HepG2 (cell line): ENCODE data around the gene CYB561. TPM values are rescaled to one million over a fixed set of nuclear protein-coding genes. Genes with fewer than 3 reads are reported as not detected.

Source experiments
- CAMTA2 ChIP-seq: sonication (generic); formaldehyde crosslinking; IDR thresholded peaks from 2 replicates; pipeline ENCODE4 v1.4.0; 2020; ENCODE audit warnings: mild to moderate bottlenecking, missing genetic modification reagents, borderline replicate concordance
- FOSL2 ChIP-seq: sonication (generic); formaldehyde crosslinking; IDR thresholded peaks from 2 replicates; pipeline ENCODE4 v1.4.0; 2020; ENCODE audit warnings: missing genetic modification reagents
- GABPB1 ChIP-seq: IDR thresholded peaks from 2 replicates; pipeline ENCODE4 v1.6.1; 2016; ENCODE audit warnings: mild to moderate bottlenecking, missing genetic modification reagents, moderate library complexity, missing compliant biosample characterization
- HES4 ChIP-seq: sonication (generic); formaldehyde crosslinking; IDR thresholded peaks from 2 replicates; pipeline ENCODE4 v1.9.0; 2021; ENCODE audit warnings: mild to moderate bottlenecking, missing genetic modification reagents, borderline replicate concordance
- NFIB ChIP-seq: sonication (generic); formaldehyde crosslinking; IDR thresholded peaks from 2 replicates; pipeline ENCODE4 v1.9.0; 2021; ENCODE audit warnings: missing genetic modification reagents, mild to moderate bottlenecking, borderline replicate concordance
- SMARCE1 ChIP-seq: fragments of 450-650 bp; IDR thresholded peaks from 2 replicates; pipeline ENCODE4 v1.6.1; 2017; ENCODE audit warnings: borderline replicate concordance
- SUZ12 ChIP-seq: fragments of 150-350 bp; IDR thresholded peaks from 2 replicates; pipeline ENCODE4 v1.6.1; 2014; ENCODE audit warnings: low read depth, low read length
- SYNCRIP ChIP-seq: fragments of 200-400 bp; formaldehyde crosslinking; IDR thresholded peaks from 2 replicates; pipeline ENCODE4 v1.6.1; 2018; ENCODE audit warnings: mild to moderate bottlenecking, low read depth, low read length; ENCODE audit not compliant: insufficient read depth
- TBP ChIP-seq: sonication (generic); formaldehyde crosslinking; IDR thresholded peaks from 2 replicates; pipeline ENCODE4 v1.5.0; 2020; ENCODE audit warnings: missing genetic modification reagents
- ZBTB1 ChIP-seq: sonication (generic); formaldehyde crosslinking; IDR thresholded peaks from 2 replicates; pipeline ENCODE4 v1.4.0; 2020; ENCODE audit warnings: missing genetic modification reagents, borderline replicate concordance
- ZFX ChIP-seq: sonication (generic); formaldehyde crosslinking; IDR thresholded peaks from 2 replicates; pipeline ENCODE4 v1.4.0; 2020; ENCODE audit warnings: mild to moderate bottlenecking, low read depth, missing genetic modification reagents, moderate library complexity
- ZFYVE20 ChIP-seq: sonication (generic); formaldehyde crosslinking; IDR thresholded peaks from 2 replicates; pipeline ENCODE4 v1.8.0; 2023; ENCODE audit warnings: low read depth, mild to moderate bottlenecking, moderate library complexity, missing genetic modification reagents, borderline replicate concordance
- ZNF20 ChIP-seq: sonication (generic); formaldehyde crosslinking; IDR thresholded peaks from 2 replicates; pipeline ENCODE4 v1.4.0; 2020; ENCODE audit warnings: mild to moderate bottlenecking, moderate library complexity, missing genetic modification reagents
- ZNF235 ChIP-seq: sonication (generic); formaldehyde crosslinking; IDR thresholded peaks from 2 replicates; pipeline ENCODE4 v1.8.1; 2023; ENCODE audit warnings: mild to moderate bottlenecking, missing genetic modification reagents, borderline replicate concordance
- ZNF292 ChIP-seq: sonication (generic); formaldehyde crosslinking; IDR thresholded peaks from 2 replicates; pipeline ENCODE4 v1.8.1; 2022; ENCODE audit warnings: mild to moderate bottlenecking, low read depth, missing genetic modification reagents, borderline replicate concordance
- ZNF546 ChIP-seq: sonication (generic); formaldehyde crosslinking; conservative IDR thresholded peaks from 2 replicates; pipeline ENCODE4 v1.8.1; 2023; ENCODE audit warnings: mild to moderate bottlenecking, missing genetic modification reagents
- ZNF614 ChIP-seq: IDR thresholded peaks from 2 replicates; pipeline ENCODE4 v1.6.1; 2018; ENCODE audit warnings: missing biosample characterization, missing genetic modification reagents, inconsistent platforms, borderline replicate concordance
- polyA plus RNA-seq, 8 experiments: library from polyadenylated mRNA; depleted of rRNA in 3 of 8; stranded (reverse) in 7 of 8; unstranded in 1 of 8; fragments of >200 nt; fragmentation: Illumina TruSeq in 4 of 8; extraction: Trizol in 4 of 8; gene quantifications; 2 replicates each; pipeline versions ENCODE4 v1.2.1 to v1.2.3, GENCODE V29; 2011 to 2016; ENCODE audit warnings: low read depth in 4 of 8, missing spikeins in 1 of 8, mixed read lengths in 1 of 8; ENCODE audit not compliant: insufficient read depth in 1 of 8
- total RNA-seq, 5 experiments: library from RNA; depleted of rRNA; stranded (reverse); fragments of >200 nt; fragmentation: Illumina TruSeq; extraction: Trizol; gene quantifications; 2 replicates each; pipeline ENCODE4 v1.2.3, GENCODE V29; 2016; ENCODE audit warnings: low read depth in 1 of 5
- TF ChIP-seq, protein P1 (sequence below): sonication (generic); formaldehyde crosslinking; IDR thresholded peaks from 2 replicates; pipeline ENCODE4 v1.5.0; 2020; ENCODE audit warnings: mild to moderate bottlenecking, missing genetic modification reagents
- TF ChIP-seq, protein P2 (sequence below): sonication (generic); formaldehyde crosslinking; conservative IDR thresholded peaks from 2 replicates; pipeline ENCODE4 v1.8.1; 2023; ENCODE audit warnings: missing genetic modification reagents
- TF ChIP-seq, protein P3 (sequence below): sonication (generic); formaldehyde crosslinking; IDR thresholded peaks from 2 replicates; pipeline ENCODE4 v1.4.0; 2020; ENCODE audit warnings: missing genetic modification reagents
- TF ChIP-seq, protein P4 (sequence below): sonication (generic); formaldehyde crosslinking; IDR thresholded peaks from 2 replicates; pipeline ENCODE4 v1.9.0; 2022; ENCODE audit warnings: low read depth, missing genetic modification reagents

The CYB561 gene
- total and polyA plus RNA-seq, 2 of the 13 experiments (the other 11 are each of a cell fraction or from before 2014, with no cell fraction given): 1.5 to 6.7 TPM

DNA sequence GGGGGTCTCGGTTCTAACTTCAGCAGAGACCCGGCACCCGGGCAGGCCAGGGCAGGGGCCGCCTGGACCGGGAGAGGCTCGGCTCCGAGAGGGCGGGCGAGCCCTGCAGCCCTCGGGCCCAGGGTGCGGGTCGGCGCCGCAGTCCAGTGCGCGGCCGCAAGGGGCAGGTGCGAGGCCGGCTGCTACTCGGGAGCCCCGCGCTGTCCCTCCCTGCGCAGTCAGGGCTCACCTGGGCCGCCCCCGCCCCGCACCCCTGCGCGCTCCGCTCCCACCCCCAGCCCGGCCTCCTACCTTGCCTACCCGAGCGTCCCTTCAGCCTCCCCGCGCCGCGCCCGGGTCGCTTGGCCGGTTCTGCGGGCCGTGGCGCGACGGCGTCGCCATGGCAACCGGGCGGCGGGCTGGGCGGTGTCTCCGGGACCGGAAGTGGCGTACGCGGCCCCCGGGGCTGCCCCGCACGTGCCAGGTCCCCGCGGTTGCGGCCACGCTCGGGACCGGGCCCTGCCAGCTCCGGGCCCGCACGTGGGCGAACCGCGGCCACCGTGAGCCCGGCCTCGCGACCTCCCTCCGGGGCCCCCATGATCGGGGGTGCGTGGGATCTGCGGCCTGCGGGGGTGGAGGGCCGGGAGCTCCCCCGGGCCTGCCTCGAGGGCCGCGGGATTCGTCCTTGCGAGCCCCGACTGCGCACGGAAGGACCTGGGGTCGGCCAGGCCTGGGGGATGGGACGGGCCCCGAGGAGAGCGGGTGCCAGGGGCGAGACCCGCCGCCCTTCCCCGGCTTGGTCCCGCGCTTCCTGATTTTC lies at the start of gene CYB561 (continued):
- TF ChIP-seq, protein P1, sequence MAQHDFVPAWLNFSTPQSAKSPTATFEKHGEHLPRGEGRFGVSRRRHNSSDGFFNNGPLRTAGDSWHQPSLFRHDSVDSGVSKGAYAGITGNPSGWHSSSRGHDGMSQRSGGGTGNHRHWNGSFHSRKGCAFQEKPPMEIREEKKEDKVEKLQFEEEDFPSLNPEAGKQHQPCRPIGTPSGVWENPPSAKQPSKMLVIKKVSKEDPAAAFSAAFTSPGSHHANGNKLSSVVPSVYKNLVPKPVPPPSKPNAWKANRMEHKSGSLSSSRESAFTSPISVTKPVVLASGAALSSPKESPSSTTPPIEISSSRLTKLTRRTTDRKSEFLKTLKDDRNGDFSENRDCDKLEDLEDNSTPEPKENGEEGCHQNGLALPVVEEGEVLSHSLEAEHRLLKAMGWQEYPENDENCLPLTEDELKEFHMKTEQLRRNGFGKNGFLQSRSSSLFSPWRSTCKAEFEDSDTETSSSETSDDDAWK: no peak
- TF ChIP-seq FOSL2 (CRISPR knock-in tag) (no peak), TBP (CRISPR knock-in tag) (no peak), ZFYVE20 (CRISPR knock-in tag) (no peak; the same call in 1 of the 2 replicates), ZNF20 (no peak), ZNF235 (no peak), ZNF614 (no peak), SUZ12 (no peak), CAMTA2 (peak; percentile 49; the same call in 1 of the 2 replicates), ZNF292 (CRISPR knock-in tag) (no peak), GABPB1 (CRISPR knock-in tag) (peak; percentile 80), ZNF546 (CRISPR knock-in tag) (no peak), SMARCE1 (no peak), ZBTB1 (no peak), HES4 (no peak), NFIB (CRISPR knock-in tag) (no peak), ZFX (CRISPR knock-in tag) (peak; percentile 79), SYNCRIP (no peak)
- TF ChIP-seq, protein P2, sequence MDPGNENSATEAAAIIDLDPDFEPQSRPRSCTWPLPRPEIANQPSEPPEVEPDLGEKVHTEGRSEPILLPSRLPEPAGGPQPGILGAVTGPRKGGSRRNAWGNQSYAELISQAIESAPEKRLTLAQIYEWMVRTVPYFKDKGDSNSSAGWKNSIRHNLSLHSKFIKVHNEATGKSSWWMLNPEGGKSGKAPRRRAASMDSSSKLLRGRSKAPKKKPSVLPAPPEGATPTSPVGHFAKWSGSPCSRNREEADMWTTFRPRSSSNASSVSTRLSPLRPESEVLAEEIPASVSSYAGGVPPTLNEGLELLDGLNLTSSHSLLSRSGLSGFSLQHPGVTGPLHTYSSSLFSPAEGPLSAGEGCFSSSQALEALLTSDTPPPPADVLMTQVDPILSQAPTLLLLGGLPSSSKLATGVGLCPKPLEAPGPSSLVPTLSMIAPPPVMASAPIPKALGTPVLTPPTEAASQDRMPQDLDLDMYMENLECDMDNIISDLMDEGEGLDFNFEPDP (CRISPR knock-in tag): no peak
- TF ChIP-seq, protein P3, sequence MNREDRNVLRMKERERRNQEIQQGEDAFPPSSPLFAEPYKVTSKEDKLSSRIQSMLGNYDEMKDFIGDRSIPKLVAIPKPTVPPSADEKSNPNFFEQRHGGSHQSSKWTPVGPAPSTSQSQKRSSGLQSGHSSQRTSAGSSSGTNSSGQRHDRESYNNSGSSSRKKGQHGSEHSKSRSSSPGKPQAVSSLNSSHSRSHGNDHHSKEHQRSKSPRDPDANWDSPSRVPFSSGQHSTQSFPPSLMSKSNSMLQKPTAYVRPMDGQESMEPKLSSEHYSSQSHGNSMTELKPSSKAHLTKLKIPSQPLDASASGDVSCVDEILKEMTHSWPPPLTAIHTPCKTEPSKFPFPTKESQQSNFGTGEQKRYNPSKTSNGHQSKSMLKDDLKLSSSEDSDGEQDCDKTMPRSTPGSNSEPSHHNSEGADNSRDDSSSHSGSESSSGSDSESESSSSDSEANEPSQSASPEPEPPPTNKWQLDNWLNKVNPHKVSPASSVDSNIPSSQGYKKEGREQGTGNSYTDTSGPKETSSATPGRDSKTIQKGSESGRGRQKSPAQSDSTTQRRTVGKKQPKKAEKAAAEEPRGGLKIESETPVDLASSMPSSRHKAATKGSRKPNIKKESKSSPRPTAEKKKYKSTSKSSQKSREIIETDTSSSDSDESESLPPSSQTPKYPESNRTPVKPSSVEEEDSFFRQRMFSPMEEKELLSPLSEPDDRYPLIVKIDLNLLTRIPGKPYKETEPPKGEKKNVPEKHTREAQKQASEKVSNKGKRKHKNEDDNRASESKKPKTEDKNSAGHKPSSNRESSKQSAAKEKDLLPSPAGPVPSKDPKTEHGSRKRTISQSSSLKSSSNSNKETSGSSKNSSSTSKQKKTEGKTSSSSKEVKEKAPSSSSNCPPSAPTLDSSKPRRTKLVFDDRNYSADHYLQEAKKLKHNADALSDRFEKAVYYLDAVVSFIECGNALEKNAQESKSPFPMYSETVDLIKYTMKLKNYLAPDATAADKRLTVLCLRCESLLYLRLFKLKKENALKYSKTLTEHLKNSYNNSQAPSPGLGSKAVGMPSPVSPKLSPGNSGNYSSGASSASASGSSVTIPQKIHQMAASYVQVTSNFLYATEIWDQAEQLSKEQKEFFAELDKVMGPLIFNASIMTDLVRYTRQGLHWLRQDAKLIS (CRISPR knock-in tag): no peak
- TF ChIP-seq, protein P4, sequence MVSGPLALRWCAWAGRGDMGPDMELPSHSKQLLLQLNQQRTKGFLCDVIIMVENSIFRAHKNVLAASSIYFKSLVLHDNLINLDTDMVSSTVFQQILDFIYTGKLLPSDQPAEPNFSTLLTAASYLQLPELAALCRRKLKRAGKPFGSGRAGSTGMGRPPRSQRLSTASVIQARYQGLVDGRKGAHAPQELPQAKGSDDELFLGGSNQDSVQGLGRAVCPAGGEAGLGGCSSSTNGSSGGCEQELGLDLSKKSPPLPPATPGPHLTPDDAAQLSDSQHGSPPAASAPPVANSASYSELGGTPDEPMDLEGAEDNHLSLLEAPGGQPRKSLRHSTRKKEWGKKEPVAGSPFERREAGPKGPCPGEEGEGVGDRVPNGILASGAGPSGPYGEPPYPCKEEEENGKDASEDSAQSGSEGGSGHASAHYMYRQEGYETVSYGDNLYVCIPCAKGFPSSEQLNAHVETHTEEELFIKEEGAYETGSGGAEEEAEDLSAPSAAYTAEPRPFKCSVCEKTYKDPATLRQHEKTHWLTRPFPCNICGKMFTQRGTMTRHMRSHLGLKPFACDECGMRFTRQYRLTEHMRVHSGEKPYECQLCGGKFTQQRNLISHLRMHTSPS (CRISPR knock-in tag): no peak
